ENCODE data around the gene SOX11. TPM values are rescaled to one million over a fixed set of nuclear protein-coding genes. Genes with fewer than 3 reads are reported as not detected.

SOX11 gene
- total and polyA plus RNA-seq, 2 of the 8 experiments (the other 6 are each of a cell fraction or from before 2014, with no cell fraction given): 9.0 to 55.6 TPM

- TF ChIP-seq TCF12 (IDR thresholded peaks at IDR 0.05; ENCODE audit: low read depth, low read length): no peak
- no peak for TF ChIP-seq TBP (IDR thresholded peaks at IDR 0.05; ENCODE audit: low read depth, low read length)
- TF ChIP-seq SAP30 (IDR thresholded peaks at IDR 0.05; ENCODE audit: insufficient read depth, insufficient replicate concordance, low read length): no peak
Observed at GRCh38 chr2:5713101-5713500, 20.9 kb downstream of the SOX11 start (continued).
